D721Med (cell line): ENCODE data around the gene CACNA1B.
"Not testable (repeated sequence)": the region's sequence is repeated elsewhere in the genome, so short reads cannot be mapped to it uniquely, and the experiment has no call there.

Experiments
- DNase-seq: peaks from one replicate; pipeline ENCODE4 v3.0.0; 2011; ENCODE audit warnings: low spot score; ENCODE audit not compliant: insufficient read length
- FAIRE-seq: peaks from 2 replicates; lab custom pipeline; 2011; peaks lifted over from hg19 to GRCh38; lab: Jason Lieb, UNC
- CTCF ChIP-seq: IDR thresholded peaks from 2 replicates; pipeline ENCODE4 v1.5.1; 2012; ENCODE audit warnings: mild to moderate bottlenecking, control low read depth; ENCODE audit not compliant: insufficient read depth; ENCODE audit errors: missing control alignments

CACNA1B gene

DNA sequence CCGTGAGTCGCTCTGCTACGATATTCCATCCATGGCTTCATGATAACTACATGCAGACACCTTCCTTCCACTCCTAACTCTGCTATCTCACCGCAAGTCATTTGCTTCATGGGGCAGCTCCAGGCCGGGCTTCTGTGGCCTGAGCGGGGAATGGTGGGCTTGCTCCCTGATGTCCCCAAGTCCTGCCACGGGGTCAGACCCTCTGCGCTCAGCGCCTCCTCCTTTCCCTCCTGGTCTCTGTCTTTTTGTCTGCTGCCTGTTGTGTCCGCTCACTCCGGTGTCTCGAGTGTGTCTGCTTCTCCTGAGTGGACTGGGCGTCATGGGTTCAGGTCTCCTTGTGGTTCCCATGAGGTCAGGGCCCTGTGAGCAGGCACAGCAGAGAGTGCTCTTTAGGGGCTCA, 139.6 kb downstream of the CACNA1B start:
- FAIRE-seq (no peak), DNase-seq (no peak)
- no peak for TF ChIP-seq CTCF

GRCh38 chr9:138019514-138019913, 141.9 kb downstream of the CACNA1B start:
- not testable (repeated sequence) for FAIRE-seq, DNase-seq

- TF ChIP-seq CTCF: no peak
- no peak for DNase-seq
- FAIRE-seq: no peak
Measured at GRCh38 chr9:138020120-138020794, 142.7 kb downstream of the CACNA1B start.

- DNase-seq: no peak
- no peak for FAIRE-seq
- no peak for TF ChIP-seq CTCF
Measured at GRCh38 chr9:138020795-138021182, 143.2 kb downstream of the CACNA1B start.

DNA sequence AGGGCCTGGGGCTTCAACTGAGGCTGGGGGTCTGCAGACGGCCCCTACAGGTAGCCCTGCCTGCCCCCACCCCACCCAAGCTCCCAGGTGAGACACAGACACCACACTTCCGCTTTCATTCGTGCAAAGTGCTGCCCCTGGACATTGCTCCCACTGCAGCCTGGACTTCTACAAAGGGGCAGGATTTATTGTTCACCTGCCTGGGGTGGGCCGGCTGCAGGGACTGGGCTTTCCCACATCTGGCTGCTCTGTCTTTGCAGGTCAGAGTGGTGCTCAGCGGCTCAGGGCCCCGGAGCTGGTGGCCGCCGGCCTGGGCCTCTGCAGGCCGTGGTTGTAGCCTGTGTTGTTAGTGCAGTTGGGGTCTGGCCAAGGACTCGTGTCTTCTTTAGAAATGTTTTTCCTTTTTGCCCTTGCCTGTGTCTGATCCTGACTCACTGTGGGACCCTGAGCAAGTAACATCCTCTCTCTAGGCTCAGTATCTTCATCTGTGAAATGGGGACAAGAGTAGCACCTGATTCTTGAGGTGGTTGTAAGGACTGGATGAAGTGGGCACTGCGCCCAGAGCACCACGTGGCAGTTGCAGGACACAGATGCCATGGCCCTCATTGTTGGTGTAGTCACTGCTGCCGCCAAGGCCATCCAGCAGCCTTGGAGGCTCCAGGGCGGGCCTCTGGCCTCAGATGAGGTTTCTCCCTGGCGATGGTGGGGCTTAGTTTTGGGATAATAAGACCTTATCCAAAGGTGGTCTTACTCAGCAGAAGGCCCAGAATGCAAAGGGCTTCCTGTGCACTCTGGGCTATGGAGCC, 143.9 kb downstream of the CACNA1B start:
- no peak for DNase-seq
- TF ChIP-seq CTCF: no peak

DNA sequence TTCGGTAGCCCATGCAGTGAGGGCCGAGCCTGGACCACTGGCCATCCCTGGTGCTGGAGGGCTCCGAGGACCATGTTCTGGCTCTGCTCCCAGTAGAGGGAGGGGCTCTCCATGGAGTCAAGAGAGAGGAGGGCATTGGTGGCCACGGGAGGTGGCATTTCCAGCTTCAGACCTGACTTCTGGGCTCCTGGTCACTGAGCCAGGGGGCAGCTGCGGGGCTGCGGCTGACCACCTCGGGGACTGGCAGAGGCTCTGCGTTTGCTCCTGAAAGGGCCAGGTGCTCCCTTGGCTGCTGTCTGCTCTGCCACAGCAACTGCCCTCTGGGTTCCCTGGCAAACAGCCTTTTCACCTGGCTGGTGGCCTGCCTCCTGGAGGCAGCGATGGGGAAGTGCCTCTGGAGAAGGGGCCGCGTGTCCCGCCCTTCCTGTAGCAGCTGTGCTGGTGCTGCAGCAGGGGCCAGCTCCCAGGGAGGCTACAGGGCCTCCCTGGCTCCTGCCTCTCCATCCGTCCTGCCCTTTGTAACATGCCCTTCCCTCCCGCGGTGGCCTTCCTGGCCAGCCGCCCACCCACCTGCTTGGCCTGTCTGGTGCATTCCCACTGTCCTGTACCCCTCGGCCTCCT, 144.6 kb downstream of the CACNA1B start:
- DNase-seq (no peak), FAIRE-seq (no peak)
- TF ChIP-seq CTCF: no peak

More for the DNA sequence above, 143.9 kb downstream of the CACNA1B start:
- FAIRE-seq: no peak

GRCh38 chr9:138022756-138023393, 145.3 kb downstream of the CACNA1B start:
- DNase-seq (no peak), FAIRE-seq (no peak)
- no peak for TF ChIP-seq CTCF
